Bladder microvascular endothelial cell (primary cell): Measurements from ENCODE around the gene KAT8. TPM values are rescaled to one million over a fixed set of nuclear protein-coding genes. Genes with fewer than 3 reads are reported as not detected.

Source experiments
- total RNA-seq: library from RNA; depleted of rRNA; stranded (reverse); fragments of >200 nt; gene quantifications from 2 replicates; pipeline ENCODE4 v1.2.3, GENCODE V29; 2014

KAT8 gene
- total RNA-seq = 27.8 and 36.9 TPM in 2 replicates

DNA sequence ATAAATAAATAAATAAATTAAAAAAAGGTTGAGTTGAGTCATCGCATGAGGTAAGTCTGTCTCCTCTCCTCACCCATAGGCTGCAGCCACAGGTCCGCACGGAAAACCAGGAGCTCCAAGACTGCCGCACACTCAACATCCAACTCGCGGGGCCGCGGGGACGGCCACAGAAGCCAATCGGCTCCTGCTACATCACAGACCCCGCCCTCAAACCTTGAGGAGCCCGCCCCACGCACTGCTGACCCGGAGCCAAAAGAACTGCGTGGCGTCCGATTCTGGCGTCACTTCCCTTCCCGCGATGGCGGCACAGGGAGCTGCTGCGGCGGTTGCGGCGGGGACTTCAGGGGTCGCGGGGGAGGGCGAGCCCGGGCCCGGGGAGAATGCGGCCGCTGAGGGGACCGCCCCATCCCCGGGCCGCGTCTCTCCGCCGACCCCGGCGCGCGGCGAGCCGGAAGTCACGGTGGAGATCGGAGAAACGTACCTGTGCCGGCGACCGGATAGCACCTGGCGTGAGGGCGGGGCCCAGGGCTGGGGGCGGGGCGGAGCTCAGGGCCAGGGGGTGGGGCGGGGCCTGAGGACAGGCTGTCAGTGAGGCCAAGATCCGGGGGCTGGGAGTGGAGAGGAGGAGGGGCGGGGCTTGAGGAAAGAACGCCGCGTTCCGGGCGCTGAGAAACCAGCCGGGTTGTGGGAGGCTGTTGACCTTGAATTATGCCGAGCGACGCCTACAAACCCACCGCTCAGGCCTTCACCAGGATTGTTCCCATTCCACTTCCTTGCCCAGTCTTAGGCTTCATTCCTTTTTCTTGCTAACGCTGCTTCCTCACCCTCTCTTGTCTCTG lies at the start of gene KAT8:
Gene KAT8 (plus strand): TSS at position 281 of the 839 bp plus-strand sequence. CDS start 18 bp downstream, at position 299.

DNA sequence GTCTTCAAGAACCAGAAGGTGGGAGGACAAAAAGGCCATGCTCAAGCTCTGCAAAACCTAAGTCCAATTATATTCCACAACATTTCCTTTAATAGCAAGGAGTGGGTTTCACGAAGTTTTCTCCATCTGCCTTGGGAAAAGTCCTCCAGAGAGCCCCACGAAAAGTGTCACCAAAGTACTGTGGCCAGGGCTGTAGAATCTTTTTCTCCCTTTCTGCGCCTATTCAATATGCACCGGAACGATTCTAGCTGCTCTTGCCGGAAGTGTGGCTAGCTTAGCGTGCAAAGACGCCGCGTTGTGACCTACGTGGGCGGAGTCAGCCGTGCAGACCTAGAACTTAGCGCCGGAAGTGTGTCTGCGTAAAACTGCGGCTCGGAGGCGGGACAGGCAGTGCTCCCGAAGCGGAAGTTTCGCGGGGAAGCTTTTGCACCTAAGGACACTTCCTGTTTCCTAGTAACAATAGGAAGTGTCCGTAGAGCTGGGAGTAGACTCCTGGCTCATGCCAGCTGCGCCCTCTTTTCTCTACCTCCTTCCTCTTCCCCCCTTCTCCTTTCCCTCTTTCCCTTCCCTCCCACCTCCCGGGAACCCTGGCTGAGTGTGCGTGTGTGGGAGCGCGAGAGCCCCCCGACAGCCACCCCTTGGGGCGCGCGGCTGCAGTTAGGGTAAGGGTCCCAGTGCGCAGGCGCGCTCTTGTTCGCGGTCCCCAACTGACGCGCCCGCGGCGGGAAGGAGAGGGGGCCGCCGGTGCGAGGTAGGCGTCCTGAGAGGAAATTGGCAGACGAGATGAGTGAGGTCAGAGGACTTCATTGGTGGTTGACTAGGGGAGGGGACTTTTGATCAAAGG lies 43.3 kb upstream of the KAT8 start, which contains the start of the genes ZNF646 and ZNF668:
Gene ZNF646 (plus strand): TSS at position 453 of the 844 bp plus-strand sequence. CDS start 1,903 bp downstream, outside the sequence.
Gene ZNF668 (minus strand): TSS at position 271 of the 844 bp plus-strand sequence. CDS start 9,781 bp downstream, outside the sequence.

DNA sequence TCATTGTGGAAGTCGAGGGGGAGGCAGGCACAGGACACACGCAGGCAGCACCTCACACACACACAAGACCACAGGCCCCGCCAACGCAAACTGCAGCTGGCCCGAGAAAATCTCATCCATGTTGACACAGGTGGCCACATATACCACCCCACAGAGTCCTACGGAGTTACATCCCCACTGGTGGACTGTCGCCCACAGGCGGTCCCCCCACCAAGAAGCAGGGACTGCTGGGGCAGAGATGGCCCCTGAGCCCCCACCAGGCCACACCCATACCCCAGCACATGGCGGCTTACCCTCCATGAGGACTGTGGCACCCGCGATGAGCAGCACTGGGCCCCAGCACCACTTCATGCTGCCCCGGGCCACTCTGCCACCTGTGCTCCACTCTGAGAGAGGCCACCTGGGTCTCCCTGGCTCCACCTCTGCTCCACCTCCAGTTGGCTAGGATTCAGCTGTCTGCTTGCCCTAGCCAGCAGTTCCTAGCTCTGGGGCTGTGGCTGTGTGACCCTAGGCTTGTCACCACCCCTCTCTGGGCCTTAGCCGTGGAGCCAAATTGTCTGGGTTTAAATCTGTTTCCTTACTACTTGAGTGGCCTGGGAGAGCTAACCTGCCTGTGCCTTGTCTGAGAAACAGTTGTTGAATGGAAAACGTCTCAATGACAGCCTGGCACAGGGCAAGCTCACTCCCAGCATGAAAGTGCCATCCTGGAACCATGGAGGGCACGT lies 28.8 kb upstream of the KAT8 start, which contains the start of gene PRSS53:
Gene PRSS53 (minus strand): TSS at position 485 of the 725 bp plus-strand sequence. CDS start 134 bp downstream, at position 351.

DNA sequence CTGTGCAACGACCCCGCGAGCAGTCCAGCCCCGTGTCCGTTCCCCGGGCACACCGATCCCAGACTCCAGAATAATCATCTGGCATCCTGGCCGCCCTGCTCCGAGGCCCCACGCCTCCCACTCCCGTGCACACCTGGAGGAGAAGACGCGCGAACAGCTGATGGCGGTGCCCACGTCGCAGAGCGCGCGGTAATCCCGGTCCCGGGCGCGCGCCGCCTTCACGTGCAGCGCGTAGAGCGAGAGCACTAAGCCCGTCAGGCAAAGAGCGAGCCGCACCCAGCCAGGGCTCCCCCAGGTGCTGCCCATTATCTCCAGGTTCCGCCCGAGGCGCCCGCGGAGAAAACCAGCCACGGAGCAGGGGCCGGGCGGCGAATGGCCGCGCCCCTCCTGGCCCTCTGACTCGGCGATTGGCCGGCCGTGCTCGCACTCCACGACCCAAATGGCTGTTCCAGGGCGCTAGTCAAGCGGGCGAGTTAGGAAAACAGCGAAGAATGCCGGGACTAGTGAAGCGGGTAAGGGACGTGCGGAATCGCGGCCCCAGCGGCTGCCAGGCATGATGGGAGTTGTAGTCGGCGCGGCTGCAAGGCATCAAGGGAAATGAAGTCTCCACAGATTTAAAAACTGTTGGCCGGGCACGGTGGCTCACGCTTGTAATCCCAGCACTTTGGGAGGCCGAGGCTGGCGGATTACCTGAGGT lies 22.9 kb upstream of the KAT8 start, which contains the start of gene VKORC1:
Gene VKORC1 (minus strand): TSS at position 374 of the 697 bp plus-strand sequence. CDS start 68 bp downstream, at position 306.

DNA sequence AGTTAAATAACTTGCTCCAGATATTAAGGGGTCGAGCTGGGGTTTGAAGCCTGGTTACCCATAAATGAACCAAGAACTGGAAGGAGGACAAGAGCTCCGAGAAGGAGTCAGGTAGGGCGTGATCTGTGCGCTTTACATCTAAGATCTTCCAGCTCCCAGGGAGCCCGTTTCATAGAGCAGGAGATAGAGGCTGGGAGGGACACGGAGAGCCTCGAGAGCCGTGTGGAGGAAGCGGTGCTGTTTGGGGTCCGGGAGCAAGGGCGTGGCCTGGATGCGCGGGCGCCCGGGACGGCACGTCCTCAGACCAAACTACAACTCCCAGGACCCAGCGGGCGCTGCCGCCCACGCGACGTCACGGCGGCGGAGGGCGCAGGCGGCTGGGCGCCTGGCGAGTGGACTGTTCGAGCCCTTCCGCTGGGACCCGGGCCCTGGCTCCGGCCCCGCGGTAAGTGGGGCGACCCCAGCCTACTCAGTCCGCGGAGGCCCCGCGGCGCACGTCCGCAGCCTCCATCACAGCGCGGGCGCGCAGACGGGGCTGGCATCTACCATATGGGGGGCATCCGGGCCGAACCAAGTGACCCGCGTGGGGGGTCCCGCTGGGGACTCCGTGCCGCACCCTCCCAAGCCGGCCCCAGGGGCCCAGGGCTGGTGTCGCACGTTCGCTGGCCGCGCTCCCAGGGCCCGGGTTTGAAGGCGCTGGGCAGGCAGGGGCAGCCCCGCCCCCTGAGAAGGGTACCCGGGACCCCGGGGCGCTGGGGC lies 9.2 kb upstream of the KAT8 start, which contains the start of gene BCKDK:
Gene BCKDK (plus strand): TSS at position 352 of the 759 bp plus-strand sequence. CDS start 838 bp downstream, outside the sequence.

DNA sequence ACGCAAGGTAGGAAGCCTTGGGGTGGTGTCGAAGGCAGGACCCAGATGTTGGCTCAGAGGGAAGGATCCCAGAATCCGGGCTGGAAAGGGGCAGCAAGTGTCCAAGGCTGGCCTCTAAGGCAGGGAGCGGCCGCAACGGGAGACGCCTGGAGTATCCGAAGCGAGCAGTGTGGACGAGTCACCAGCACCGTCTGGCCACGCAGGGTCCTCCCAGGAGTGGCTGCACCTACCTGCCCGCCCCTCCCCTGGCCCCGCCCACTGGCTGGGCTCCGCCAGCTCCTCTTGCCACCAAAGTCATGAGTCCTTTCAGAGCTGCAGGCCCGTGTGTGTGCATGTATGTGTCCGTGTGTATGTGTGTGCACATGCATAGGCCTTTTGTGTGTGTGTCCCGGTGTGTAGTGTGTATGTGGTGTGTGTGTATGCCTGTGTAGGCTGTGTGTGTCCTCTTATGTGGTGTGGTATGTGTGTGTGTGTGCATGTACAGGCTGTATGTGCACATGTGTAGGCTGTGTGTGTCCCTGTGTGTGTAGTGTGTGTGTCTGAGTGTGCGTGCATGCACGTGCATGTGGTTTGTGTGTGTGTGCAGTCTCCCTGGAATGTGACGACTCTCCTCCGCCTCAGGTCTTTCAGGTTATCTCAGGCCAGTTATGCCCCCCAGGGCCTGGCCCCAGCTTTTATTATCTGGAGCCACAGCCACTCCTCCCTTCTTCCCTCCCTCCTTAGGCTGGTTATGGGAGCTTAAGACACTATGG lies 18.2 kb downstream of the KAT8 start, which contains the start of gene PRSS8:
Gene PRSS8 (minus strand): TSS at position 193 of the 752 bp plus-strand sequence. CDS start 229 bp downstream, outside the sequence.

DNA sequence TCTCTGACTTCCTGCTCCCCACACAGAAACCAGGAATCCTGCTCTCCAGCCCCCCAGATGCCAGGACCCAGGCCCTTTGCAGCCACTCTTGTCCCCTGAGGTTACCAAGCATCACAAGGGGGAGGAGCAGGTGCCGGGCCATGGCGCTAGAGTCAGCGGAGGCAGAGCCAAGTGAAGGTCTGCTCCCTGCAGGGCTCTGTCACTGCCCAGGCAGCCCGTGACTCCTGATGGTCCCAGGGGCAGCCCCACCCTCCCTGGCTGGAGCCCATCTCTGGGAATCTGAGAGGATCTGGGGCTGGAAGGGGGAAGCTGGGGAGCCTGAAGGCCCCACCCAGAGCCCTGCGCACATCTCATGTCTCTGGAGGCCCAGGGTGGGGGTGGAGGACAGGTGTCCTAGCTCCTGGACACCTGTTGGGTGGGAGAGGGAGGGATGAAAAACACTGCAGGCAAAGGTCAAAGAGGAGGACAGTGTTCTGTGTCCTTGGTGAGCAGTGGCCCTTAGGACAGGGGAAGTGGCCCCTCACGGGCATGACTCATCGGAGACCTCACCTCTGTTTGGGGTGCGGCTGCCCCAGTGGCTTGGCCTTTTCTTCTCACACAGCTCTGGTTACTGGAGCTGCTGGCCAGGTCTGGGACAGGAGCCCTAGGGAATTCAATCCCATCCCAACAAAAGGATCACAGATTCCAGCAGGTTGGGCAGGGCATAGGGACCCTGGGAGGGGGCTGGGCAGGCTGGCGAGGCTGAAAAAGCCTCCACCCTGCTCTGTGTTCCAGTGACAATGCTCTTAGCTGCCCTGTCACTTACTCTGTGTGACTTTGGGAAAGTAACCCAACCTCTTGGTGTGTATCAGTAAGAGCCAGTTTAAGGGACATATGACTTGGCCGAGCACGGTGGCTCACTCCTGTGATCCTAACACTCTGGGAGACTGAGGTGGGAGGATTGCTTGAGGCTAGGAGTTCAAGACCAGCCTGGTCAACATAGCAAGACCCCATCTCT lies 32.7 kb downstream of the KAT8 start, which contains the start of gene PRSS36:
Gene PRSS36 (minus strand): TSS at position 173 of the 997 bp plus-strand sequence. CDS start 31 bp downstream, at position 142.

DNA sequence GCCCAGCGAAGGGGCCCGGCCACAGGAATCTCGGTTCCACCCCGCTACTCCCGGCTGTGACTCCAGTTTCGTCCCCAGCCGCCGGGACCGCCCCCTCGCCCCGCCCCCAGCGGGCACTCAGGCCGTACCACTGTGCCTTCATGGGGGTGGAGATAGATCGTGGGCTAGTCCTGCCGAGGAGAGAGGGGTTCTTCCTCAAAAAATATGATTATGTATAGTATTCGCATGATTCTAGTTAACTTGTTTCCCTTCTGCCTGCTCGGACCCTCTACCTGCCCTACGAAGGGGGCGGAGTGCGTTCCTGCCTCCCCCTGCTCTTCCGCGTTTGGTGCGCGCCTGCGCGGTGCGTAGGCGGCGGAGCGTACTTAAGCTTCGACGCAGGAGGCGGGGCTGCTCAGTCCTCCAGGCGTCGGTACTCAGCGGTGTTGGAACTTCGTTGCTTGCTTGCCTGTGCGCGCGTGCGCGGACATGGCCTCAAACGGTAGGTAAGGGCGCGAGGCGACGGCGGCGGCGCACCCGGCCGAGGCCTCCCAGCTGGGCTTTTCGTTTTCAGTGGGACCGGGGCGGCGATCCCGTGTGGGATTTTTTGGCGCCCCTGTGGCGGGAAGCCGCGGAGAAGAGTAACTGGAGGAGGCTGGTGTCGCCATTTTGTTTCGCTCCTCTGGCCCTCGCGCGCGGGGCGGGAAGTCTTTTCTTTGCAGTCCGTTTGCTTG lies 62.4 kb downstream of the KAT8 start, which contains the start of gene FUS:
Gene FUS (plus strand): TSS at position 393 of the 713 bp plus-strand sequence. CDS start 76 bp downstream, at position 469.

Other genes with a start within 250 kb of the KAT8 start
- 23.1 and 27.8 TPM in 2 replicates for gene BCL7C, start 223.6 kb upstream of the KAT8 start, total RNA-seq
- under 0.01 and 0.19 TPM in 2 replicates for gene CTF1, start 221.1 kb upstream of the KAT8 start, total RNA-seq
- gene FBXL19, start 194.1 kb upstream of the KAT8 start, total RNA-seq = 14.0 and 15.2 TPM in 2 replicates
- 13.5 and 16.0 TPM in 2 replicates for gene ORAI3, start 168.6 kb upstream of the KAT8 start, total RNA-seq
- gene SETD1A, start 159.9 kb upstream of the KAT8 start, total RNA-seq = 1.6 and 5.4 TPM in 2 replicates
- gene HSD3B7, start 132.5 kb upstream of the KAT8 start, total RNA-seq = 17.3 and 22.2 TPM in 2 replicates
- gene STX1B, start 107.0 kb upstream of the KAT8 start, total RNA-seq = 1.1 TPM in 1 of 2 replicates, not detected in the other
- gene STX4, start 84.1 kb upstream of the KAT8 start, total RNA-seq = 19.3 and 35.1 TPM in 2 replicates
- gene ZNF668, start 43.4 kb upstream of the KAT8 start, total RNA-seq = 5.7 and 6.3 TPM in 2 replicates
- gene ZNF646, start 43.2 kb upstream of the KAT8 start, total RNA-seq = 7.8 and 16.0 TPM in 2 replicates
- 0.81 and 1.6 TPM in 2 replicates for gene PRSS53, start 28.7 kb upstream of the KAT8 start, total RNA-seq
- 59.1 and 60.7 TPM in 2 replicates for gene VKORC1, start 22.9 kb upstream of the KAT8 start, total RNA-seq
- 12.3 and 19.4 TPM in 2 replicates for gene BCKDK, start 9.3 kb upstream of the KAT8 start, total RNA-seq
- gene PRSS8, start 18.1 kb downstream of the KAT8 start, total RNA-seq = not detected in 2 replicates
- 0.31 TPM in 1 of 2 replicates, not detected in the other for gene PRSS36, start 32.4 kb downstream of the KAT8 start, total RNA-seq
- gene FUS, start 62.5 kb downstream of the KAT8 start, total RNA-seq = 29.5 and 62.4 TPM in 2 replicates
- 39.4 and 93.4 TPM in 2 replicates for gene PYCARD, start 85.1 kb downstream of the KAT8 start, total RNA-seq
- gene TRIM72, start 96.5 kb downstream of the KAT8 start, total RNA-seq = not detected in 2 replicates
- gene PYDC1, start 99.5 kb downstream of the KAT8 start, total RNA-seq = not detected in 2 replicates
- 0.25 TPM in 1 of 2 replicates, not detected in the other for gene ITGAM, start 142.3 kb downstream of the KAT8 start, total RNA-seq
- 0.16 and 0.31 TPM in 2 replicates for gene ITGAX, start 237.5 kb downstream of the KAT8 start, total RNA-seq